H9 (cell line): ENCODE data around the gene SDHB. TPM values are rescaled to one million over a fixed set of nuclear protein-coding genes. Genes with fewer than 3 reads are reported as not detected.

Experiments
- DNase-seq: peaks from one replicate; pipeline ENCODE4 v3.0.0-alpha.2; 2017
- H2AFZ ChIP-seq: one replicate; pipeline ENCODE4 v1.6.1; 2013; ENCODE audit warnings: mild to moderate bottlenecking, low read length, control low read depth, moderate library complexity
- H2AK5ac ChIP-seq: 2 replicates; pipeline ENCODE4 v1.6.1; 2013; ENCODE audit warnings: low read length, control low read depth, mixed read lengths; ENCODE audit not compliant: insufficient read length
- H2BK120ac ChIP-seq: one replicate; pipeline ENCODE4 v1.6.1; 2013; ENCODE audit warnings: low read depth, mild to moderate bottlenecking, low read length, control low read depth, inconsistent platforms; ENCODE audit not compliant: poor library complexity, severe bottlenecking
- H2BK12ac ChIP-seq: 2 replicates; pipeline ENCODE4 v1.6.1; 2013; ENCODE audit warnings: low read length, control low read depth, mixed read lengths, low read depth; ENCODE audit not compliant: insufficient read length
- H2BK15ac ChIP-seq: 2 replicates; pipeline ENCODE4 v1.6.1; 2013; ENCODE audit warnings: low read depth, low read length, control low read depth
- H2BK20ac ChIP-seq: one replicate; pipeline ENCODE4 v1.6.1; 2013; ENCODE audit warnings: low read depth, mild to moderate bottlenecking, low read length, control low read depth, inconsistent platforms; ENCODE audit not compliant: poor library complexity, severe bottlenecking
- H2BK5ac ChIP-seq: 2 replicates; pipeline ENCODE4 v1.6.1; 2013; ENCODE audit warnings: low read length, control low read depth, mixed read lengths; ENCODE audit not compliant: insufficient read length
- H3K14ac ChIP-seq: 2 replicates; pipeline ENCODE4 v1.6.1; 2013; ENCODE audit warnings: low read length, control low read depth; ENCODE audit not compliant: insufficient read depth
- H3K18ac ChIP-seq: 2 replicates; pipeline ENCODE4 v1.6.1; 2013; ENCODE audit warnings: low read depth, mild to moderate bottlenecking, mixed read lengths, low read length, control low read depth; ENCODE audit not compliant: insufficient read length
- H3K23ac ChIP-seq: 2 replicates; pipeline ENCODE4 v1.6.1; 2013; ENCODE audit warnings: low read length, control low read depth, mixed read lengths, low read depth; ENCODE audit not compliant: insufficient read length
- H3K23me2 ChIP-seq: 2 replicates; pipeline ENCODE4 v1.6.1; 2013; ENCODE audit warnings: low read depth, mild to moderate bottlenecking, mixed read lengths, low read length, control low read depth; ENCODE audit not compliant: insufficient read length, poor library complexity, severe bottlenecking
- H3K27ac ChIP-seq: 2 replicates; pipeline ENCODE4 v1.5.1; 2013; ENCODE audit warnings: low read length, control low read depth, mixed read lengths, low read depth; ENCODE audit not compliant: insufficient read length
- H3K27me3 ChIP-seq: 2 replicates; pipeline ENCODE4 v1.6.1; 2013; ENCODE audit warnings: low read length, control low read depth, inconsistent platforms; ENCODE audit not compliant: insufficient read depth
- H3K4ac ChIP-seq: 2 replicates; pipeline ENCODE4 v1.6.1; 2013; ENCODE audit warnings: low read depth, mild to moderate bottlenecking, control low read depth, inconsistent platforms, low read length, moderate library complexity
- H3K4me1 ChIP-seq: 2 replicates; pipeline ENCODE4 v1.6.1; 2013; ENCODE audit warnings: low read length, control low read depth, inconsistent platforms; ENCODE audit not compliant: insufficient read depth
- H3K4me2 ChIP-seq: 2 replicates; pipeline ENCODE4 v1.6.1; 2013; ENCODE audit warnings: low read length, control low read depth, mixed read lengths; ENCODE audit not compliant: insufficient read length, insufficient read depth
- H3K56ac ChIP-seq: 2 replicates; pipeline ENCODE4 v1.6.1; 2013; ENCODE audit warnings: low read depth, mild to moderate bottlenecking, mixed read lengths, low read length, control low read depth; ENCODE audit not compliant: insufficient read length
- H3K79me1 ChIP-seq: 2 replicates; pipeline ENCODE4 v1.6.1; 2013; ENCODE audit warnings: low read depth, mild to moderate bottlenecking, moderate library complexity, low read length, control low read depth, inconsistent platforms; ENCODE audit not compliant: insufficient read depth, poor library complexity, severe bottlenecking
- H3K79me2 ChIP-seq: 2 replicates; pipeline ENCODE4 v1.6.1; 2013; ENCODE audit warnings: low read length, control low read depth, inconsistent platforms; ENCODE audit not compliant: insufficient read depth
- H3K9ac ChIP-seq: 2 replicates; pipeline ENCODE4 v1.6.1; 2013; ENCODE audit warnings: low read length, control low read depth, mixed read lengths; ENCODE audit not compliant: insufficient read length; ENCODE audit errors: extremely low read depth
- H3K9me3 ChIP-seq: one replicate; pipeline ENCODE4 v1.6.1; 2013; ENCODE audit warnings: low read depth, low read length, inconsistent platforms; ENCODE audit not compliant: control insufficient read depth
- H3T11ph ChIP-seq: one replicate; pipeline ENCODE4 v1.6.1; 2013; ENCODE audit warnings: mild to moderate bottlenecking, low read length, control low read depth, inconsistent platforms
- H4K20me1 ChIP-seq: one replicate; pipeline ENCODE4 v1.6.1; 2013; ENCODE audit not compliant: control insufficient read depth, insufficient read length, insufficient read depth
- H4K5ac ChIP-seq: 2 replicates; pipeline ENCODE4 v1.6.1; 2013; ENCODE audit warnings: low read depth, mild to moderate bottlenecking, mixed read lengths, low read length, control low read depth; ENCODE audit not compliant: insufficient read length
- H4K8ac ChIP-seq: replicated peaks from 2 replicates; pipeline ENCODE4 v1.6.1; 2013; ENCODE audit warnings: low read length, control low read depth, mixed read lengths, low read depth; ENCODE audit not compliant: insufficient read length
- H4K91ac ChIP-seq: 2 replicates; pipeline ENCODE4 v1.6.1; 2013; ENCODE audit warnings: low read depth, mild to moderate bottlenecking, moderate library complexity, mixed read lengths, low read length, control low read depth; ENCODE audit not compliant: insufficient read length
- H3K27ac Mint-ChIP-seq, 3 experiments: 2 replicates in 2 of 3; 3 replicates in 1 of 3; pipeline ENCODE4 v1.8.0; 2020 to 2021; ENCODE audit warnings: mixed read lengths in 3 of 3, mild to moderate bottlenecking in 1 of 3, moderate library complexity in 1 of 3
- H3K27me3 Mint-ChIP-seq: 2 replicates; pipeline ENCODE4 v1.8.0; 2021; ENCODE audit warnings: low read depth, mild to moderate bottlenecking, moderate library complexity, mixed read lengths
- H3K36me3 Mint-ChIP-seq, 3 experiments: 2 replicates in 2 of 3; 3 replicates in 1 of 3; pipeline ENCODE4 v1.8.0; 2020 to 2021; ENCODE audit warnings: low read depth in 3 of 3, mixed read lengths in 3 of 3; ENCODE audit not compliant: insufficient read depth in 1 of 3
- H3K4me1 Mint-ChIP-seq, 2 experiments: 2 replicates each; pipeline ENCODE4 v1.8.0; 2020; ENCODE audit warnings: mixed read lengths in 2 of 2
- H3K4me3 Mint-ChIP-seq, 2 experiments: 2 replicates in 1 of 2; 3 replicates in 1 of 2; pipeline ENCODE4 v1.8.0; 2020 to 2021; ENCODE audit warnings: mild to moderate bottlenecking in 2 of 2, mixed read lengths in 2 of 2, moderate library complexity in 1 of 2
- H3K9me3 Mint-ChIP-seq, 2 experiments: 2 replicates in 1 of 2; 3 replicates in 1 of 2; pipeline ENCODE4 v1.8.0; 2020; ENCODE audit warnings: mild to moderate bottlenecking in 2 of 2, mixed read lengths in 2 of 2, moderate library complexity in 1 of 2
- CTCF ChIP-seq: fragments of 200-600 bp; sonication (generic); conservative IDR thresholded peaks from 3 replicates; pipeline ENCODE4 v1.8.0; 2021; ENCODE audit warnings: antibody characterized with exemption, mild to moderate bottlenecking
- WGBS: extraction: QIAGEN DNeasy Blood & Tissue Kit; methylation state at CpG from one replicate; pipeline ENCODE4 v1.1.7; 2013; ENCODE audit warnings: missing lambda C conversion rate, low lambda C conversion rate, mixed read lengths; ENCODE audit not compliant: insufficient read length; ENCODE audit errors: extremely low coverage; 5-methylcytosine and 5-hydroxymethylcytosine counted together
- total RNA-seq: library from RNA; stranded (reverse); gene quantifications from 2 replicates; pipeline ENCODE4 v1.2.1, GENCODE V29; 2021

The SDHB gene
- total RNA-seq, 1 experiment from 2014 or later, result 77.5 TPM

DNA sequence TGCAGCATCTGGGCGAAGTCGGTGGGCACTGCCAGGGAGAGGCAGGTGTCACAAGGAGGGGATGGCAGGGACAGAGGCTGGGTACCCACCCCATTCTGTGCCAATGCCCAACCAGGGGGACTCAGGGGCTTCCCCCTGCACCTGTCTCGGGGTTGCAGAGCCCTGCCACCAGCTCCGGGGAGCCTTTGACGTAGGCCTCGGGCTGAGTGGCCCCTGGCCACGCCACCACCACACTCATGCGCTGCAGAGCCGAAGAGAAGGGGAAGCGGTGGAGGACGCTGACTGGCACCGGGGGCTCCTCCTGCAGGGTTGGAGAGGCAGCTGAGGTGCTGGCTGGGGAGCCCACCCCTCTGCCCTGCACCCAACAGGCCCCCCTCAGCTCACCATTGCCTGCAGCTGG lies 61.7 kb downstream of the SDHB start:
- DNase-seq, result no peak
- no peak overlapping the region for H3K27ac ChIP-seq
- H3K27me3 ChIP-seq, result no peaks in the 10 kb centered on the region
- no peak overlapping the region for H2BK15ac ChIP-seq
- no peak overlapping the region for H2BK12ac ChIP-seq
- H3K23me2 ChIP-seq, result no peaks in the 10 kb centered on the region
- H3K18ac ChIP-seq, result no peak overlapping the region
- H2AFZ ChIP-seq, result no peak overlapping the region
- H2BK5ac ChIP-seq, result no peak overlapping the region
- H3K4me3 Mint-ChIP-seq, result no peak overlapping the region
- no peaks in the 10 kb centered on the region for H3K9me3 ChIP-seq
- no peak overlapping the region for H2AK5ac ChIP-seq
- no peaks in the 10 kb centered on the region for H3K79me1 ChIP-seq
- H3K4ac ChIP-seq, result no peak overlapping the region
- H4K91ac ChIP-seq, result no peak overlapping the region
- no peak overlapping the region for H3K27ac Mint-ChIP-seq
- H3K27me3 Mint-ChIP-seq, result no peaks in the 10 kb centered on the region
- H3K4me1 Mint-ChIP-seq, result 0 out of 4 replicates have a peak, but pooled peaks cover under 1% of the 10 kb centered on the region in 2 experiments
- H4K8ac ChIP-seq, result no peak overlapping the region
- H3K4me2 ChIP-seq, result no peak overlapping the region
- no peak overlapping the region for H3K56ac ChIP-seq
- peaks cover 9 to 30% (median 15%) of the 10 kb centered on the region in 3 experiments for H3K36me3 Mint-ChIP-seq
- no peaks in the 10 kb centered on the region for H3K9me3 Mint-ChIP-seq
- no peak overlapping the region for H2BK20ac ChIP-seq
- H3K9ac ChIP-seq, result no peak overlapping the region
- WGBS, result no CpG with 5 or more reads among the region's 12 CpGs
- no peaks in the 10 kb centered on the region for H3K79me2 ChIP-seq
- H2BK120ac ChIP-seq, result no peak overlapping the region
- no peaks in the 10 kb centered on the region for H3K4me1 ChIP-seq
- H3K14ac ChIP-seq, result no peak overlapping the region; the same call in 1 of the 2 replicates
- H3T11ph ChIP-seq, result no peak overlapping the region
- no peak for TF ChIP-seq CTCF
- no peak overlapping the region for H4K5ac ChIP-seq
- no peaks in the 10 kb centered on the region for H4K20me1 ChIP-seq
- no peak overlapping the region for H3K23ac ChIP-seq
